Prostate gland (tissue), 2 donors: ENCODE measurements around the gene C3orf80. TPM values are rescaled to one million over a fixed set of nuclear protein-coding genes. Genes with fewer than 3 reads are reported as not detected.

Source experiments
- DNase-seq: peaks from one replicate; pipeline ENCODE4 v3.0.0-alpha.2; 2019; ENCODE audit warnings: low spot score
- H3K27ac ChIP-seq, 2 donors: fragments of 200-600 bp; sonication (generic); 2 replicates each; pipeline ENCODE4 v1.5.1; 2017 to 2019
- H3K27me3 ChIP-seq: fragments of 200-600 bp; sonication (generic); replicated peaks from 2 replicates; pipeline ENCODE4 v1.5.1; 2019; ENCODE audit not compliant: insufficient read depth
- H3K36me3 ChIP-seq, 2 donors: fragments of 200-600 bp; sonication (generic); 1 replicate in 1 of 2; 2 replicates in 1 of 2; pipeline versions ENCODE4 v1.5.1 to v1.8.1; 2017 to 2019
- H3K4me1 ChIP-seq: fragments of 200-600 bp; sonication (generic); replicated peaks from 2 replicates; pipeline ENCODE4 v1.5.1; 2019
- H3K4me3 ChIP-seq, 2 donors: fragments of 200-600 bp; sonication (generic); 2 replicates each; pipeline ENCODE4 v1.5.1; 2017 to 2019
- H3K9me3 ChIP-seq: fragments of 200-600 bp; sonication (generic); 2 replicates; pipeline ENCODE4 v1.5.1; 2017
- POLR2A ChIP-seq: fragments of 450-650 bp; IDR thresholded peaks from one replicate; pipeline ENCODE4 v1.6.1; 2016; ENCODE audit warnings: antibody characterized with exemption, mild to moderate bottlenecking
- POLR2AphosphoS5 ChIP-seq: sonication (generic); formaldehyde crosslinking; IDR thresholded peaks from one replicate; pipeline ENCODE4 v1.6.1; 2017; ENCODE audit warnings: antibody characterized with exemption
- WGBS: methylation state at CpG from one replicate; pipeline ENCODE4 v1.1.5; 2018; 5-methylcytosine and 5-hydroxymethylcytosine counted together
- intact Hi-C: fragments of 100-400 bp; cut with DNase I; formaldehyde crosslinking; loops from one replicate; pipeline ENCODE4 v1.14.2; 2022
- total RNA-seq, 2 donors: library from RNA; depleted of rRNA; stranded (reverse); fragments of >200 nt; gene quantifications; one replicate each; pipeline ENCODE4 v1.1.0, GENCODE V29; 2016
- TF ChIP-seq, protein P1 (sequence below), 4 experiments: fragments of 200-600 bp in 2 of 4; fragments of 450-650 bp in 2 of 4; sonication (generic) in 2 of 4; IDR thresholded peaks; 1 replicate in 3 of 4; 2 replicates in 1 of 4; pipeline ENCODE4 v1.5.1; 2016 to 2019; ENCODE audit warnings: antibody characterized with exemption in 4 of 4, mild to moderate bottlenecking in 2 of 4, moderate library complexity in 2 of 4

C3orf80 gene
- total RNA-seq, 2 donors from 2014 or later: 0.41 to 0.68 TPM

- Histone ChIP-seq H3K36me3 (no peaks in the 10 kb centered on the region), H3K4me1 (no peaks in the 10 kb centered on the region), H3K27ac (no peak overlapping the region), H3K27me3 (no peaks in the 10 kb centered on the region), H3K4me3 (no peak overlapping the region), H3K9me3 (no peaks in the 10 kb centered on the region)
- TF ChIP-seq, protein P1, sequence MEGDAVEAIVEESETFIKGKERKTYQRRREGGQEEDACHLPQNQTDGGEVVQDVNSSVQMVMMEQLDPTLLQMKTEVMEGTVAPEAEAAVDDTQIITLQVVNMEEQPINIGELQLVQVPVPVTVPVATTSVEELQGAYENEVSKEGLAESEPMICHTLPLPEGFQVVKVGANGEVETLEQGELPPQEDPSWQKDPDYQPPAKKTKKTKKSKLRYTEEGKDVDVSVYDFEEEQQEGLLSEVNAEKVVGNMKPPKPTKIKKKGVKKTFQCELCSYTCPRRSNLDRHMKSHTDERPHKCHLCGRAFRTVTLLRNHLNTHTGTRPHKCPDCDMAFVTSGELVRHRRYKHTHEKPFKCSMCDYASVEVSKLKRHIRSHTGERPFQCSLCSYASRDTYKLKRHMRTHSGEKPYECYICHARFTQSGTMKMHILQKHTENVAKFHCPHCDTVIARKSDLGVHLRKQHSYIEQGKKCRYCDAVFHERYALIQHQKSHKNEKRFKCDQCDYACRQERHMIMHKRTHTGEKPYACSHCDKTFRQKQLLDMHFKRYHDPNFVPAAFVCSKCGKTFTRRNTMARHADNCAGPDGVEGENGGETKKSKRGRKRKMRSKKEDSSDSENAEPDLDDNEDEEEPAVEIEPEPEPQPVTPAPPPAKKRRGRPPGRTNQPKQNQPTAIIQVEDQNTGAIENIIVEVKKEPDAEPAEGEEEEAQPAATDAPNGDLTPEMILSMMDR (IDR thresholded peaks at IDR 0.05): no peak
- TF ChIP-seq POLR2AphosphoS5 (no peak), POLR2A (no peak)
- DNase-seq: no peak
- WGBS: 88% methylated on average over 6 of the region's 6 CpGs
- intact Hi-C loops: no loop called here
These were observed 31.5 kb upstream of the C3orf80 start for GRCh38 chr3:160193644-160194192.

DNA sequence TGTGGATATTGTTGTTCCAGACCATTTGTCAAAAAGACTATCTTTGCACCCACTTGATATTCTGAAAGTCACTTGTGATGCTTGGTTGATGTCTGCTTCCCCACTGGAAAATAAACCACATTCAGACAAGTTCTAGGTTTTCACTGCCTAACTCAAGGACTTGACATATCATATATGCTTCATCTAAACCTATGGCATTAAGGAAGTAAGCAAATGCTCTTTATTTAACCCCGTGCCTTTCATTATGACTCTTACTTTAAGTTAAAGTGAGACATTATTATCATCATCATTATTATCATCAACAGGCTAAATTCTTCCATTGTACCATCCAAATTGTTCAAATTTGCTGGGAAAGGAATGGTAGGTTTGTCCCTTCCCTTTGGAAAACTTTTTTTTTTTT is 30.8 kb upstream of the C3orf80 start:
- no peak overlapping the region for H3K4me3 ChIP-seq
- no peak for DNase-seq
- intact Hi-C loops: no loop called here
- WGBS: 84% methylated on average over 1 of the region's 1 CpG
- no peaks in the 10 kb centered on the region for H3K4me1 ChIP-seq
- H3K27me3 ChIP-seq: no peaks in the 10 kb centered on the region
- no peak overlapping the region for H3K27ac ChIP-seq
- TF ChIP-seq POLR2AphosphoS5: no peak
- TF ChIP-seq POLR2A: no peak
- TF ChIP-seq, protein P1 (IDR thresholded peaks at IDR 0.05): no peak
- H3K9me3 ChIP-seq: no peaks in the 10 kb centered on the region
- no peaks in the 10 kb centered on the region for H3K36me3 ChIP-seq

- Histone ChIP-seq H3K27me3 (no peaks in the 10 kb centered on the region), H3K4me1 (no peaks in the 10 kb centered on the region), H3K36me3 (no peaks in the 10 kb centered on the region), H3K4me3 (no peak overlapping the region), H3K27ac (no peak overlapping the region), H3K9me3 (no peaks in the 10 kb centered on the region)
- intact Hi-C loops: no loop called here
- no peak for DNase-seq
- no peak for TF ChIP-seq POLR2A
- TF ChIP-seq, protein P1 (IDR thresholded peaks at IDR 0.05): no peak
- TF ChIP-seq POLR2AphosphoS5: no peak
These were observed 30.1 kb upstream of the C3orf80 start for GRCh38 chr3:160195106-160195505.

DNA sequence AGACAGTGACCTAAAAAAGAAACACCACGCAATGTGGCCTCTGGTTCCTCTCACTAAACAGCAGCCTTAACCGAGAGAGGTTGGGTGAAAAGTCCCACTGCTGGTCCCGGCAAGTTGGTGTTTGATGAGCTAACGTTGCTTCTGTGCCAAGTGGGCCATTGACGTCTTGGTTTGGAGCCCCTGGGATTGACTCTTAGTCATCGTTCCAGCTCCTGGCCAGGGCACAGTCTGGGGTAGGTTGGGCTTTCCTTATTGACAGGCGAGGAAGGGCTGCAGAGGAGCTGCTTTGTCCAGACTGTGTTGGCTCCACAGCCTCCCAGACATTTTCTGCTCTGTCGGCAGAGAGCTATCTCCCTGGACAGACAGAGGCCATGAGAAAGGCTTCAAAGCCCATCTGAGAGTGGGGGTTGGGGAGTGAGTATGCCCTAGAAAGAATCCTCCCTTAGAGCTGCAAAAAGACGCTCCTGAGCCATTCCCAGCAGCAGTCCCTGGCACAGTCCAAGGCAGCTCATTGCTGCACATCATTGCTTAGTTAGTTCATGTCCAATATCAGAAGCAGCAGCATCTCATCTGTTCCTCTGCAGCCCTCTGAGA is 28.6 kb upstream of the C3orf80 start:
- intact Hi-C loops: no loop called here
- TF ChIP-seq POLR2AphosphoS5: no peak
- TF ChIP-seq POLR2A: no peak
- TF ChIP-seq, protein P1 (IDR thresholded peaks at IDR 0.05): no peak
- 73% methylated on average over 9 of the region's 9 CpGs for WGBS
- no peak for DNase-seq
- Histone ChIP-seq H3K9me3 (no peaks in the 10 kb centered on the region), H3K4me3 (no peak overlapping the region), H3K27ac (no peak overlapping the region), H3K27me3 (no peaks in the 10 kb centered on the region), H3K36me3 (no peaks in the 10 kb centered on the region), H3K4me1 (no peaks in the 10 kb centered on the region)

DNA sequence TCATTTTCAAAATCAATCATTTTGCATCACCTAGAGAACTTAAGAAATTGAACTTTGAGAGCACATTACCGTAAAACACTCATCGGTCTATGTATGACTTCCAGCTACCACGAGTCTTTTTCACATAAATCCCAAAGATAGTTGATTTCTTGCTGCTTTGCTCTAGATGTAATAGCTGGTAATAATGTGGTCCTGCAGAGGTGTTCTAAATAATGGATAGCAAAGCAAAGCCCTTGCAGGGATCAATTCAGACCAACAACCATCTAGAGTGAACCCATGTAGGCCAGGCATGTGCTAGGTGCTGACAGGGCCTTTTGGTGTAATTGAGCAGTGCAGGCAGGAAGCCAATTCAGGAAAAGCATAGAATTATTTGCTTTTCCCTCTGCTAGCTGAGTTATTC is 26.1 kb upstream of the C3orf80 start:
- intact Hi-C loops: no loop called here
- WGBS: 91% methylated on average over 3 of the region's 3 CpGs

More for the DNA sequence above, 26.1 kb upstream of the C3orf80 start:
- no peak for DNase-seq
- Histone ChIP-seq H3K4me1 (no peaks in the 10 kb centered on the region), H3K4me3 (no peak overlapping the region), H3K27me3 (no peaks in the 10 kb centered on the region), H3K9me3 (no peaks in the 10 kb centered on the region), H3K36me3 (no peaks in the 10 kb centered on the region), H3K27ac (no peak overlapping the region)
- TF ChIP-seq POLR2AphosphoS5 (no peak), POLR2A (no peak)
- TF ChIP-seq, protein P1 (IDR thresholded peaks at IDR 0.05): no peak
